ENCODE results near the gene TMEM31.

DNA sequence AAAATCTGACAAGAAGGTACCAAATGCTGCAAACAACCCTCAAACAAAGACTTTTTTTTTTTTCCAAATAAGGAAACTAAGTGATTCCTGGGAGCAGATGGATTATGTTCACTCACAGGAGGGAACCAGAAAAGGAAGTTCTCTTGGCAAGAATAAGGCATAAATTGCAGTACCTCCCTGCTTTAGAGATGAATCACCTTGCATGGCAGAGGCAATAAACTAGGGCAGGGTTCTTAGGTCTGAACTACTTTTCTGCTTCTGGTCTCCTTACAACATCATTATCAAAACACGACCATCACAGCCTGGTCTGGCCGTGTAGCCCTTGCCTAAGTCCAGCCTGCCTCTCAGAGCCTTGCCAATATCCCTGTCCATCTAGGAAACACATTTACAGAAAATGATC is 6.3 kb downstream of the TMEM31 start:
- TF ChIP-seq POLR2A (IDR thresholded peaks at IDR 0.05; ENCODE audit: low read length) (no peak), GATA1 (IDR thresholded peaks at IDR 0.05; ENCODE audit: low read depth, low read length) (no peak)

All from erythroblast (primary cell).